Head of caudate nucleus (tissue), 42 donors: ENCODE results near the gene LINGO3.

ENCODE experiments used
- DNase-seq, 42 donors: peaks; one replicate each; pipeline versions ENCODE4 v3.0.0 to v3.0.0-alpha.2; 2020 to 2021; ENCODE audit warnings: mixed read lengths in 7 of 42
- intact Hi-C: fragments of 100-400 bp; cut with DNase I; formaldehyde crosslinking; loops from one replicate; pipeline ENCODE4 v1.15.0; 2022

The LINGO3 gene

GRCh38 chr19:2274931-2275535, 32.9 kb downstream of the LINGO3 start:
- peak in 40 of 42 donors; percentile 62 to 88 (median 80) for DNase-seq

GRCh38 chr19:2274185-2274711, 33.7 kb downstream of the LINGO3 start:
- no peak for DNase-seq
- intact Hi-C loops: loop anchor here (2.0 to 5.0 kb wide), 2 partner anchors 43 to 117 kb away; no protein-coding TSS in a partner anchor

More at GRCh38 chr19:2274931-2275535, 32.9 kb downstream of the LINGO3 start:
- intact Hi-C loops: loop anchor here (2.0 to 5.0 kb wide), 2 partner anchors 42 to 116 kb away; no protein-coding TSS in a partner anchor

- intact Hi-C loops: loop anchor here (2.0 to 5.0 kb wide), 3 partner anchors 37 to 117 kb away; partner anchors contain the start of genes PLEKHJ1 and SF3A2
- peak in 36 of 42 donors; percentile 42 to 86 (median 72) for DNase-seq
These were observed 34.4 kb downstream of the LINGO3 start for GRCh38 chr19:2273356-2274184.

- peak in 2 of 42 donors; percentile 16 to 19 for DNase-seq
- intact Hi-C loops: loop anchor here (2.0 to 5.0 kb wide), 2 partner anchors 35 to 46 kb away; partner anchors contain the start of genes PLEKHJ1 and SF3A2
These were observed 36.5 kb downstream of the LINGO3 start for GRCh38 chr19:2271234-2272103.

GRCh38 chr19:2270423-2271233, 37.3 kb downstream of the LINGO3 start:
- peak; percentile 30 to 88 (median 74) for DNase-seq
- intact Hi-C loops: loop anchor here (5.0 kb wide), 1 partner anchor 47 kb away; no protein-coding TSS in a partner anchor

GRCh38 chr19:2270157-2270422, 37.9 kb downstream of the LINGO3 start:
- intact Hi-C loops: loop anchor here (5.0 kb wide), 1 partner anchor 47 kb away; no protein-coding TSS in a partner anchor
- DNase-seq: peak in 5 of 42 donors; percentile 12 to 62 (median 30)

- DNase-seq: peak; percentile 94 to 99 (median 98)
- intact Hi-C loops: loop anchor here (5.0 kb wide), 1 partner anchor 48 kb away; no protein-coding TSS in a partner anchor
These were observed 38.5 kb downstream of the LINGO3 start for GRCh38 chr19:2269244-2270156.

GRCh38 chr19:2268861-2269243, 39.1 kb downstream of the LINGO3 start:
- intact Hi-C loops: no loop called here
- DNase-seq: no peak

- DNase-seq: no peak
- intact Hi-C loops: no loop called here
These were observed 39.5 kb downstream of the LINGO3 start for GRCh38 chr19:2268480-2268830.

- DNase-seq: peak; percentile 42 to 82 (median 70)
- intact Hi-C loops: no loop called here
These were observed 41.6 kb downstream of the LINGO3 start for GRCh38 chr19:2266183-2266993.

GRCh38 chr19:2261438-2262172, 46.3 kb downstream of the LINGO3 start:
- DNase-seq: peak in 9 of 42 donors; percentile 28 to 72 (median 37)
- intact Hi-C loops: no loop called here

GRCh38 chr19:2260341-2260805, 47.6 kb downstream of the LINGO3 start:
- DNase-seq: no peak
- intact Hi-C loops: no loop called here

- intact Hi-C loops: no loop called here
- no peak for DNase-seq
These were observed 48.6 kb downstream of the LINGO3 start for GRCh38 chr19:2259336-2259735.
